HepG2 (cell line): ENCODE measurements around the gene TLN1. TPM values are rescaled to one million over a fixed set of nuclear protein-coding genes. Genes with fewer than 3 reads are reported as not detected.

Experiments
- ATAC-seq: fragments of 200-7000 bp; cut with Tn5 transposase; 3 replicates; pipeline ENCODE4 v1.9.1; 2020; ENCODE audit warnings: mild to moderate bottlenecking, moderate library complexity
- BruUV-seq: library from RNA; stranded (reverse); fragments of 400-500 nt; replicated peaks from 2 replicates; lab custom pipeline; 2021; lab: Mats Ljungman, UMichigan
- CTCF ChIA-PET: fragments of 300-600 bp; formaldehyde crosslinking; extraction: SDS; loops from one replicate; lab custom pipeline; 2021; ENCODE audit warnings: low total read pairs, inconsistent platforms, low intra/inter-chr PET ratio; lab: Yijun Ruan, JAX
- POLR2A ChIA-PET: fragments of 350-600 bp; sonication (Branson Sonifier 250); formaldehyde crosslinking; loops from one replicate; lab custom pipeline; 2020; ENCODE audit warnings: antibody characterized with exemption, inconsistent platforms; lab: Yijun Ruan, JAX
- DNase-seq: peaks from one replicate; pipeline ENCODE4 v3.0.0-alpha.2; 2015; ENCODE audit warnings: low spot score
- FAIRE-seq: peaks from 3 replicates; lab custom pipeline; 2011; peaks lifted over from hg19 to GRCh38; lab: Jason Lieb, UNC
- H2AFZ ChIP-seq: one replicate; pipeline ENCODE4 v1.6.1; 2011; ENCODE audit warnings: low read length, inconsistent platforms
- H3K27ac ChIP-seq: fragments of 300-600 bp; 3 replicates; pipeline ENCODE4 v1.8.0; 2011; ENCODE audit warnings: mixed run types, mild to moderate bottlenecking, mixed read lengths, low read length, inconsistent platforms; ENCODE audit not compliant: insufficient read depth; ENCODE audit errors: extremely low read length
- H3K27me3 ChIP-seq, 2 experiments: fragments of 200-600 bp in 1 of 2; 2 replicates in 1 of 2; 3 replicates in 1 of 2; pipeline versions ENCODE4 v1.6.0 to v1.8.0; 2011; ENCODE audit warnings: low read length in 2 of 2, mild to moderate bottlenecking in 2 of 2, moderate library complexity in 2 of 2, inconsistent platforms in 1 of 2; ENCODE audit not compliant: insufficient read depth in 2 of 2, control insufficient read depth in 1 of 2
- H3K36me3 ChIP-seq, 2 experiments: fragments of 200-600 bp in 1 of 2; replicated peaks in 1 of 2; 2 replicates in 1 of 2; 3 replicates in 1 of 2; pipeline versions ENCODE4 v1.5.1 to v1.8.0; 2011; ENCODE audit warnings: low read length in 2 of 2, inconsistent platforms in 1 of 2; ENCODE audit not compliant: insufficient read depth in 2 of 2, control insufficient read depth in 1 of 2
- H3K4me1 ChIP-seq: 2 replicates; pipeline ENCODE4 v1.5.1; 2012; ENCODE audit warnings: low read length, inconsistent platforms; ENCODE audit not compliant: insufficient read depth
- H3K4me2 ChIP-seq: 2 replicates; pipeline ENCODE4 v1.6.0; 2011; ENCODE audit warnings: low read depth, low read length, inconsistent platforms
- H3K4me3 ChIP-seq, 3 experiments: fragments of 200-600 bp in 1 of 3; sonication (generic), shearing (Covaris generic) in 1 of 3; replicated peaks in 1 of 3; 2 replicates each; pipeline ENCODE4 v1.5.1; 2011 to 2016; ENCODE audit warnings: low read length in 3 of 3, inconsistent platforms in 2 of 3, low read depth in 2 of 3, mild to moderate bottlenecking in 2 of 3, control low read depth in 1 of 3, mixed read lengths in 1 of 3; ENCODE audit not compliant: insufficient read depth in 1 of 3
- H3K79me2 ChIP-seq: one replicate; pipeline ENCODE4 v1.6.1; 2011; ENCODE audit warnings: low read length, inconsistent platforms; ENCODE audit not compliant: insufficient read depth
- H3K9ac ChIP-seq: 2 replicates; pipeline ENCODE4 v1.6.0; 2011; ENCODE audit warnings: mild to moderate bottlenecking, low read depth, low read length, inconsistent platforms; ENCODE audit not compliant: insufficient read depth
- H3K9me3 ChIP-seq: 2 replicates; pipeline ENCODE4 v1.5.1; 2012; ENCODE audit warnings: mild to moderate bottlenecking, low read length
- H4K20me1 ChIP-seq: 2 replicates; pipeline ENCODE4 v1.6.0; 2011; ENCODE audit warnings: inconsistent platforms, mild to moderate bottlenecking, low read length, moderate library complexity; ENCODE audit not compliant: insufficient read depth
- ATF4 ChIP-seq, 2 experiments: fragments of 450-650 bp in 1 of 2; sonication (generic) in 1 of 2; formaldehyde crosslinking; IDR thresholded peaks; 2 replicates each; pipeline versions ENCODE4 v1.5.0 to v1.8.0; 2020 to 2022; ENCODE audit warnings: mild to moderate bottlenecking in 1 of 2, missing genetic modification reagents in 1 of 2
- ELF1 ChIP-seq: sonication (generic); formaldehyde crosslinking; IDR thresholded peaks from 2 replicates; pipeline ENCODE4 v1.4.0; 2020; ENCODE audit warnings: missing genetic modification reagents
- HNRNPLL ChIP-seq: fragments of 200-400 bp; formaldehyde crosslinking; IDR thresholded peaks from 2 replicates; pipeline ENCODE4 v1.6.1; 2017; ENCODE audit warnings: mild to moderate bottlenecking, low read depth, low read length; ENCODE audit not compliant: poor library complexity, severe bottlenecking
- MBD4 ChIP-seq: IDR thresholded peaks from 2 replicates; pipeline ENCODE4 v1.6.1; 2012; ENCODE audit warnings: low read length, inconsistent platforms, borderline replicate concordance
- NCOR1 ChIP-seq: fragments of 200-600 bp; sonication (generic); IDR thresholded peaks from 2 replicates; pipeline ENCODE4 v1.7.0; 2017; ENCODE audit warnings: antibody characterized with exemption, low read length, borderline replicate concordance
- POGZ ChIP-seq: sonication (generic); formaldehyde crosslinking; IDR thresholded peaks from 2 replicates; pipeline ENCODE4 v1.4.0; 2020; ENCODE audit warnings: mild to moderate bottlenecking, missing genetic modification reagents
- POLR2A ChIP-seq, 2 experiments: IDR thresholded peaks; 2 replicates each; pipeline ENCODE4 v1.6.1; 2011; ENCODE audit warnings: low read depth in 2 of 2, low read length in 2 of 2, mild to moderate bottlenecking in 1 of 2, moderate library complexity in 1 of 2; ENCODE audit not compliant: insufficient read depth in 1 of 2
- TBP ChIP-seq: sonication (generic); formaldehyde crosslinking; IDR thresholded peaks from 2 replicates; pipeline ENCODE4 v1.5.0; 2020; ENCODE audit warnings: missing genetic modification reagents
- TEF ChIP-seq: sonication (generic); formaldehyde crosslinking; IDR thresholded peaks from 2 replicates; pipeline ENCODE4 v1.5.0; 2020; ENCODE audit warnings: missing genetic modification reagents
- ZBTB1 ChIP-seq: sonication (generic); formaldehyde crosslinking; IDR thresholded peaks from 2 replicates; pipeline ENCODE4 v1.4.0; 2020; ENCODE audit warnings: missing genetic modification reagents, borderline replicate concordance
- ZBTB34 ChIP-seq: sonication (generic); formaldehyde crosslinking; IDR thresholded peaks from 2 replicates; pipeline ENCODE4 v1.8.0; 2022; ENCODE audit warnings: mild to moderate bottlenecking, missing genetic modification reagents
- ZMAT3 ChIP-seq: sonication (generic); formaldehyde crosslinking; conservative IDR thresholded peaks from 2 replicates; pipeline ENCODE4 v1.7.0; 2021; ENCODE audit warnings: missing genetic modification reagents
- ZNF225 ChIP-seq: sonication (generic); formaldehyde crosslinking; IDR thresholded peaks from 2 replicates; pipeline ENCODE4 v1.4.0; 2020; ENCODE audit warnings: mild to moderate bottlenecking, missing genetic modification reagents
- ZNF281 ChIP-seq: sonication (generic); formaldehyde crosslinking; IDR thresholded peaks from 2 replicates; pipeline ENCODE4 v1.4.0; 2020; ENCODE audit warnings: missing genetic modification reagents, borderline replicate concordance
- ZNF672 ChIP-seq: sonication (generic); formaldehyde crosslinking; IDR thresholded peaks from 2 replicates; pipeline ENCODE4 v1.8.1; 2022; ENCODE audit warnings: missing genetic modification reagents
- ZNF83 ChIP-seq: sonication (generic); formaldehyde crosslinking; IDR thresholded peaks from 2 replicates; pipeline ENCODE4 v1.4.0; 2020; ENCODE audit warnings: missing genetic modification reagents, mild to moderate bottlenecking, borderline replicate concordance
- WGBS: methylation state at CpG from one replicate; pipeline ENCODE4 v1.1.6; 2017; ENCODE audit warnings: low lambda C conversion rate; 5-methylcytosine and 5-hydroxymethylcytosine counted together
- in situ Hi-C: cut with HindIII; loops from 2 replicates; pipeline ENCODE4 v1.10.0; 2017; ENCODE audit warnings: low pct_unique_long_range_greater_than_20kb; ENCODE audit not compliant: extremely low pct_ligation_motif_present
- intact Hi-C: fragments of 100-400 bp; cut with micrococcal nuclease; formaldehyde crosslinking; loops from one replicate; pipeline ENCODE4 v1.10.0; 2022; ENCODE audit not compliant: unreplicated experiment
- polyA plus RNA-seq, 8 experiments: library from polyadenylated mRNA; depleted of rRNA in 3 of 8; stranded (reverse) in 7 of 8; unstranded in 1 of 8; fragments of >200 nt; fragmentation: Illumina TruSeq in 4 of 8; extraction: Trizol in 4 of 8; gene quantifications; 2 replicates each; pipeline versions ENCODE4 v1.2.1 to v1.2.3, GENCODE V29; 2011 to 2016; ENCODE audit warnings: low read depth in 4 of 8, missing spikeins in 1 of 8, mixed read lengths in 1 of 8; ENCODE audit not compliant: insufficient read depth in 1 of 8
- total RNA-seq, 5 experiments: library from RNA; depleted of rRNA; stranded (reverse); fragments of >200 nt; fragmentation: Illumina TruSeq; extraction: Trizol; gene quantifications; 2 replicates each; pipeline ENCODE4 v1.2.3, GENCODE V29; 2016; ENCODE audit warnings: low read depth in 1 of 5

TLN1 gene
- total and polyA plus RNA-seq, 2 of the 13 experiments (the other 11 are each of a cell fraction or from before 2014, with no cell fraction given) = 35.2 to 51.8 TPM

GRCh38 chr9:35669331-35670145 is 62.5 kb downstream of the TLN1 start (continued):
- TF ChIP-seq TBP (CRISPR knock-in tag) (no peak), ZNF225 (no peak)

- TF ChIP-seq POLR2A (IDR thresholded peaks at IDR 0.05; ENCODE audit: insufficient read depth in 1 of 2, low read depth in 2 of 2, low read length in 2 of 2) = no peak
- no peak for TF ChIP-seq POGZ
- TF ChIP-seq NCOR1 = no peak
- no peak for TF ChIP-seq ZNF83
- TF ChIP-seq ZBTB34 (CRISPR knock-in tag) = no peak
- TF ChIP-seq ATF4 (CRISPR knock-in tag; IDR thresholded peaks at IDR 0.05) = no peak
- no peak for TF ChIP-seq ZNF672
- TF ChIP-seq ZBTB1 (CRISPR knock-in tag) = no peak
- no peak for TF ChIP-seq HNRNPLL
- TF ChIP-seq ZMAT3 (CRISPR knock-in tag) = no peak
- TF ChIP-seq ZNF281 (CRISPR knock-in tag) = no peak
- no peak for TF ChIP-seq TEF (CRISPR knock-in tag)
- TF ChIP-seq ELF1 (CRISPR knock-in tag) = no peak
- no peak for TF ChIP-seq MBD4
- no TSS peak for BruUV-seq
- H3K4me3 ChIP-seq = no peak overlapping the region
- no peaks in the 10 kb centered on the region for H3K9me3 ChIP-seq
- no peak overlapping the region for H3K4me2 ChIP-seq
- no peak for FAIRE-seq
- H3K4me1 ChIP-seq = peaks cover 77% of the 10 kb centered on the region
- ChIA-PET POLR2A (no interaction called here), CTCF (no interaction called here)
- in situ Hi-C loops (loop anchor here (5.0 kb wide), 1 partner anchor 59 kb away; no protein-coding TSS in a partner anchor), intact Hi-C loops (no loop called here)
- no peak for ATAC-seq
- no peaks in the 10 kb centered on the region for H4K20me1 ChIP-seq
- H3K79me2 ChIP-seq = peaks cover 10% of the 10 kb centered on the region
- H3K9ac ChIP-seq = no peak overlapping the region
- 97% methylated on average over 3 of the region's 3 CpGs for WGBS
- H3K27me3 ChIP-seq = no peaks in the 10 kb centered on the region
- no peak overlapping the region for H2AFZ ChIP-seq
- H3K27ac ChIP-seq = no peak overlapping the region
- peaks cover 2 to 4% of the 10 kb centered on the region in 2 experiments; a peak in 2 of 5 replicates for H3K36me3 ChIP-seq
- DNase-seq = no peak
Measured at GRCh38 chr9:35667939-35668338, 64.1 kb downstream of the TLN1 start.
